ENCODE data around the gene LRP11.
A peak's percentile ranks its signal among the peaks of the same experiment; 100 is the strongest.
"Not testable (repeated sequence)": the region's sequence is repeated elsewhere in the genome, so short reads cannot be mapped to it uniquely, and the experiment has no call there.

Gene LRP11

DNA sequence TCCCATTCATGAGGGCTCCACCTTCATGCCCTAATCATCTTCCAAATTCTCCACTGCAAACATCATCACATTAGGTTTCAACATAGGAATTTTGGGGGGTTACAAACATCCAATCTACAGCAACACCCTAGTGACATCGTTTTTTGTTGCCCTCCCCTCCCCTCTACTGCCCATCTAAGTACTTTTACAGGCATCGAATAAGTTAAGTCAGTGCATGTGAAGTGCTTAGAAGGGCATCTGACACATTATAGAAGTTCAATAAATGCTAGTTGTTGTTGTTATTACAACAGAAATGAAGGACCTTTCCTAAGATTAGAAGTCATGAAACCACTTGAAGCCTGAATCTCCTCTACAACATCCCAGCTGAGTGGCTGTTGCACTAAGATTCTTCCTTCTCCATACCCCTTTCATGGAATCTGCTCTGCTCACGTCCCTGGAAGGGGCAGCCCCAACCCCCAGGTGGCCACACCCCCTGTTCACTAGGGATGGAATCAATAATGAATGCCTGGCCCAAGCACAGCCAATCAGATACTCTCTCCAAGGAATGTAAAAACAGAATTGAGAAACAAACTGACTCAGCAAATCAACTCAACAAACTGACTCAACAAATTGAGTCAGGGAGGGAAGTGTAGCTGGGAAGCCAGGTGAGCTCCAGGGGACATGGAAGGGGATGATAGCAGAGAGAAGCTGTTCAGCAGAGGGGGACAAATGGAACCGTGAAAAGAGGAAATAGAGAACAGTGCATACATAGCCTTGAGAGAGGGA lies 3.9 kb upstream of the LRP11 start:
- no peak for DNase-seq

- peak; percentile 73 for DNase-seq
These were observed 698 bp upstream of the LRP11 start for GRCh38 chr6:149864578-149865535.

- DNase-seq: peak; percentile 46
These were observed 1.0 kb downstream of the LRP11 start for GRCh38 chr6:149862922-149863697.

GRCh38 chr6:149862424-149862738 lies 1.8 kb downstream of the LRP11 start:
- DNase-seq: not testable (repeated sequence)

- no peak for DNase-seq
These were observed 2.3 kb downstream of the LRP11 start for GRCh38 chr6:149861603-149862423.

DNA sequence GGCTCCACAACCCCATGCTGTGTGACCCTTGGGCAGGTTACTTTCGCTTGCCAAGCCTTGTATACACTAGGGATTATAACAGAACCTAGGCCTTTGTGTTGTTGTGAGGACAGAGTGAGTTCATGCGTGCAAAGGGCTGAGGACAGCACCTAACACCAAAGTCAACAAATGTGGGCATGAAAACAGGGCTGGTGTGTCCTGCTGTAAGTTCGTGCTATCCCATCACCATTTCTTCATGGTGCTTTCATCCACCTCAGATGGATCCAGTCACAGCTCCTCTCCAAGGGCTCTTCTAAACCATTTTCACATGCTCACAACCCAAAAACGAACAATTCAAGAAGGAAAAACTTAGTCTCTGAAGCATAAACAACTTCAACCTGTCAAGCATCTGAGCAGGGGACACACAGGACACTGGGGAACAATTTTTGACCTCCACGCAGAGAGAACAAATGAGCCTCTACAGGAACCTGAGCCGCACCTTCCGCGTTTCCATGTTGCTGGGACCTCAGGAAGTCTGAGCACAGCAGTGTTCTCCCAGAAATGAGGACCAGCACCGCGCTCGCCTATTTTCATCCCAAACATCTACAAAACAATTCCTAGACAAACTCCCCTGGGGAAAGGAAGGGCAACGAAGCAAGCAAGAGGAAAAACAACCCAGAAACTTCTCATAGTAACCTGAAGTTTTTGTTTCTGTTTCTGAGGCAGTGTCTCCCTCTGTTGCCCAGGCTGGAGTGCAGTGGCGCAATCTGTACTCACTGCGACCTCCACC lies 3.1 kb downstream of the LRP11 start:
- DNase-seq: no peak

- no peak for DNase-seq
These were observed 3.7 kb downstream of the LRP11 start for GRCh38 chr6:149860513-149860833.

DNA sequence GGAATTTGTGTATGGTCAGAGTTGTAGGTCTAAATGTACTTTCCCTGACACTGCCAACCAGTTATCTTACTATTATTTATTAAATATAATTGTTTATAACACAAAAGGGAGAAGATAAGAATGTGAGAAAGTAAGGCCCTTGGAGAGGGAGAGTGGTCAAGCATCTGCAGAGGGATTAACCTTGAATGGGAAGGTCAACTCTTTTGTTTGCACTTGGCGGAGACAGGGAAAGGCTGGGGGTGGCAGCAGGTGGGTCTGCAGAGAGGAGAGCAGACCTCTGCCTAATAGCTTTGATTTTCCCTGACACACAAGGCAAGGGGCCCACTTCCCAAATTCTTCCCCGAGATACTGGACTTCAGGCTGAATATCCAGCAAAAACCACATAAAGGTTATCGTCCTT lies 4.2 kb downstream of the LRP11 start:
- DNase-seq: no peak

GRCh38 chr6:149859368-149859767 lies 4.8 kb downstream of the LRP11 start:
- DNase-seq: no peak

- DNase-seq: no peak
These were observed 6.6 kb downstream of the LRP11 start for GRCh38 chr6:149857541-149857940.

- no peak for DNase-seq
These were observed 7.7 kb downstream of the LRP11 start for GRCh38 chr6:149856256-149856994.

DNA sequence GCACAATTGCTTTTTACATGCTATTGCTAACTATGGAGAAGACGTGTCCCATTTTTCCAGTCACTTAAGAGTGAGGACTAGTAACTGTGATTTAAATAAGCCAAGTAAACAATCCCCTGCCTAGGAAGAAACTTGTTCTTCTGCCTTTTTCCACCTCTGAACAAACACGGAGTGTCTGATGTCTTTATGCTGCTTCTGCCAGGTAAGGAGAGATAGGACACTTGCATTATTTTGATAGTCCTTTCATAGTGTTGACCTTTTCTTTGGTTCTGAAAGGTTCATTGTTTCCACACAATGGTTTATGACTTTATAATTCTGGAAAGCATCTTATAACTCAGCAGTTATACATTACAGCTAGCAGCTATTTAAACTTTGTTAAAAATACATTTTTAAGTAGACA lies 8.4 kb downstream of the LRP11 start:
- DNase-seq: no peak

DNA sequence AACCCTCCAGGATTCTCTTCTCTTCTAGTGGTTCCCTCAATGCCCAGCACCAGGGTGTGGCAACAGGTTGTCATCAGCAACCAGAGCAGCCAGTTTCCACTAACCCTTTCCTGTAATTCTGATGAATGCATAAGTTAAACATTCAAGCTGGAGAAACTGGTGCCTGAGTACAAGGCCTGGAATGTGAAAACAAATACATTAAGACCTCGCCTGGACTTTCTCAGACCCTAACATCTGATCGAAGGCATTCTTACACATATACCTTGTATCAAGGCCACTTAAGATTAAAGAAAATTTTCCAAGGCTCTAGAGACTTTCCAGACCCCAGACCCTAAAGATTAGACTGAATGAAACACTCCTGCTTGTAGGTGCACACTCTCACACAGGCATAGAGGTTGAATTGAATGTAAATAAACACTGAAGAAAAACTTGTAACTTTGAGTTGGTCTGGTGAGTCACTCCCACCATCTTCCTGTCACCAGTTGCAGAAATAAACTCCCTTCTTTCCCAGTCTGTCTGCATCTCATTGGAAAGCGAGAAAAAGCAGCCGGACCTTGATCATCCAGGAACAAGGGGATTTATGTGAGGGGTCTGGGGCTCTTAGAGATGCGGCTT lies 9.0 kb downstream of the LRP11 start:
- no peak for DNase-seq

DNA sequence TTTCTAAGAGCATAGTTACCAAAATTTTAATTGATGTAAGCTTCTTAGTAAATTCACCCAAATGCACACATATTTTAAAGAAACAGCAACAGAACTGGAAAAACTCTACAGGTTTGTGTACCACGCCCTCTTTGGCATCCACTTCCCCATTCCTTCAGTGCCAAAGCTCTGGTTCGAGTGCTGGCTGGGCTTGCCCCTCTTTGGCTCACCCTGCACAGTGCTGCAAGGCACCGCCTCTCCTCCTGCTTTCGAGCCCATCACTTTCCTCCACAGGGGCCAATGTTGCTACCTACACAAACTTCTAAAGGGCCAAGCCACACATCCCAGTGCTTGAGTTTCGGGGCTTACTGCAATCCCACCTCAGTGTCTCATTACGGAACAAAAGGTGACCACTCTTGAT lies 9.6 kb downstream of the LRP11 start:
- DNase-seq: no peak

- DNase-seq: not testable (repeated sequence)
These were observed 10.1 kb downstream of the LRP11 start for GRCh38 chr6:149854017-149854416.

GRCh38 chr6:149852881-149853280 lies 11.3 kb downstream of the LRP11 start:
- no peak for DNase-seq

DNA sequence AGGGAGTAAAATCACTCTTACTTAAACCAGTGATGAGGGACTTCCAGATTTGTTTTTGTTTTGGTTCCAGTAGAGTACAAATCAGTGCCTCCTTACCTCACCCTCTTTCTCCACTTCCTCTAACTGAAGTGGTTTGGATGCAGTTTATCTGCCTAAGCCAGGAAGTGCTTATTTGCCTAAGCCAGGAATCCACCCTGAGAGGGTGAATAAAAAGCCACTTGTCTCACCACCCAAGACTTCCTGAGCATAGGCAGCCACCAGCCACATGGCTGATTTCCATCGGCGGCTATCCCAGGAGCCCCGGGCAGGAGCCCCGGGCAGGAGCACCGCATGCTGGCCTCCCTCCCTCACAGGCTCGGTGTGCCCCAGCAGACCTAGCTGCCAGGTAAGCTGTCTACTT lies 12.0 kb downstream of the LRP11 start:
- DNase-seq: peak; percentile 5

DNA sequence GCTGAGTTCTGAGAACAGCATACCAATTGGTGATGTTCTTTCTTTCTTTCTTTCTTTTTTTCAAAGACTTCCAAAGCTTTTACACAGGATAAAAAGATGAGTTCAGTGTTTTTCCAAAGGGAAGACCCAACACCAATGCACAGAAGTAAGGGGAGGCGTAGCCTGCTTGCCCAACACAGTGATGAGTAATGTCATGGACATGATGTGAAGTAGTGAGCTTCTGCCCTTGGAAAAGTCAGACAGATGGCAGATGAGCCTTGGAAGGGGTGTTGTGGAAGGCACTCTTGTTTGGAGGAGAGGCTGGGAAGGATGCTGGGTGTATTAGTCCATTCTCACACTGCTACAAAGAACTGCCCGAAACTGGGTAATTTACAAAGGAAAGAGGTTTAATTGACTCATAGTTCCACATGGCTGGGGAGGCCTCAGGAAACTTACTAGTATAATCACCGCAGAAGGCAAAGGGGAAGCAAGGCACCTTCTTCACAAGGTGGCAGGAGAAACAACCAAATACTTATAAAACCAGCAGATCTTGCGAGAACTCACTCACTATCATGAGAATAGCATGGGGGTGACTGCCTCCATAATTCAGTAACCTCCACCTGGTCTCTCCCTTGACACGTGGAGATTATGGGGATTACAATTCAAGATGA lies 12.6 kb downstream of the LRP11 start:
- DNase-seq: no peak

- not testable (repeated sequence) for DNase-seq
These were observed 15.8 kb downstream of the LRP11 start for GRCh38 chr6:149848343-149848742.

DNA sequence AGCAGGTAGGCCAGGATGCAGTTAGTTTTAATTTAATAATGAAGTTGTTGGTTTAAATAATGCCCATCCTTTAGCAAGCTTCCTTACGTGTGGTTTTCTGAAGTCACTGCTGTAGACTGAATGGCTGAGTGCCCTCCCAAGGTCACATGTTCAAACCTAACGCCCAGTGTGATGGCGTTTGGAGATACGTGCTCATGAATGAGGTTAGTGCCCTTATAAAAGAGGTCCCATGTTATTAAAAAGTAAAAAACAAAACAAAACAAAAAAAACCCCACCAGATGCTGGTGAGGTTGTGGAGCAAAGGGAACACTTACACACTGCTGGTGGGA lies 16.3 kb downstream of the LRP11 start:
- no peak for DNase-seq
